GM12878 (cell line): ENCODE results near the gene TK2. TPM values are rescaled to one million over a fixed set of nuclear protein-coding genes. Genes with fewer than 3 reads are reported as not detected.

Experiments used
- ATAC-seq: fragments of 200-7000 bp; cut with Tn5 transposase; 3 replicates; pipeline ENCODE4 v1.9.1; 2020; ENCODE audit warnings: mild to moderate bottlenecking, moderate library complexity
- BruUV-seq: library from RNA; stranded (reverse); fragments of 400-500 nt; replicated peaks from 2 replicates; lab custom pipeline; 2021; lab: Mats Ljungman, UMichigan
- CTCF ChIA-PET: fragments of 300-600 bp; sonication (Branson Sonifier 250); formaldehyde crosslinking; extraction: SDS; loops from one replicate; lab custom pipeline; 2021; ENCODE audit warnings: inconsistent platforms; lab: Yijun Ruan, JAX
- POLR2A ChIA-PET: fragments of 350-600 bp; formaldehyde crosslinking; extraction: SDS; loops from one replicate; lab custom pipeline; 2021; ENCODE audit warnings: inconsistent platforms; lab: Charles Lee
- RAD21 ChIA-PET: fragments of 300-600 bp; sonication (Branson Sonifier 250); formaldehyde crosslinking; loops from one replicate; lab custom pipeline; 2023; ENCODE audit warnings: antibody characterized with exemption; ENCODE audit not compliant: unreplicated experiment; lab: Charles Lee
- SMC1A ChIA-PET: fragments of 300-600 bp; sonication (Branson Sonifier 250); formaldehyde crosslinking; loops from one replicate; lab custom pipeline; 2023; ENCODE audit not compliant: unreplicated experiment, uncharacterized antibody; lab: Charles Lee
- DNase-seq: peaks from one replicate; pipeline ENCODE4 v3.0.0-alpha.2; 2011; ENCODE audit warnings: low read depth, low spot score
- FAIRE-seq: peaks from 3 replicates; lab custom pipeline; 2011; peaks lifted over from hg19 to GRCh38; lab: Jason Lieb, UNC
- H2AFZ ChIP-seq: 2 replicates; pipeline ENCODE4 v1.6.0; 2011; ENCODE audit warnings: low read depth, low read length, control low read depth; ENCODE audit not compliant: control insufficient read depth
- H3K27ac ChIP-seq: 2 replicates; pipeline ENCODE4 v1.5.1; 2011; ENCODE audit warnings: control low read depth; ENCODE audit not compliant: control insufficient read depth, insufficient read depth
- H3K27me3 ChIP-seq, 2 experiments: replicated peaks in 1 of 2; 2 replicates each; pipeline versions ENCODE4 v1.6.0 to v1.6.1; 2011; ENCODE audit warnings: low read length in 1 of 2; ENCODE audit not compliant: control insufficient read depth in 2 of 2, insufficient read depth in 2 of 2
- H3K36me3 ChIP-seq, 2 experiments: 2 replicates each; pipeline ENCODE4 v1.5.1; 2011; ENCODE audit warnings: low read length in 1 of 2; ENCODE audit not compliant: control insufficient read depth in 2 of 2, insufficient read depth in 2 of 2
- H3K4me1 ChIP-seq: 2 replicates; pipeline ENCODE4 v1.6.1; 2011; ENCODE audit warnings: mild to moderate bottlenecking, low read length, moderate library complexity, mixed read lengths; ENCODE audit not compliant: control insufficient read depth, insufficient read depth
- H3K4me2 ChIP-seq: 2 replicates; pipeline ENCODE4 v1.6.0; 2011; ENCODE audit warnings: control low read depth; ENCODE audit not compliant: control insufficient read depth, insufficient read depth
- H3K4me3 ChIP-seq: fragments of 200-600 bp; sonication (generic); 2 replicates; pipeline ENCODE4 v1.5.1; 2016
- H3K79me2 ChIP-seq: 2 replicates; pipeline ENCODE4 v1.6.0; 2011; ENCODE audit warnings: low read length; ENCODE audit not compliant: control insufficient read depth, insufficient read depth
- H3K9ac ChIP-seq: 2 replicates; pipeline ENCODE4 v1.8.0; 2011; ENCODE audit warnings: low read length, control low read depth, mixed read lengths; ENCODE audit not compliant: control insufficient read depth, insufficient read depth
- H3K9me3 ChIP-seq: replicated peaks from 3 replicates; pipeline ENCODE4 v1.5.1; 2011; ENCODE audit warnings: mild to moderate bottlenecking, low read length; ENCODE audit not compliant: control insufficient read depth, insufficient read depth
- H4K20me1 ChIP-seq: 2 replicates; pipeline ENCODE4 v1.6.0; 2011; ENCODE audit not compliant: control insufficient read depth, insufficient read depth
- ATF3 ChIP-seq: IDR thresholded peaks from 2 replicates; pipeline ENCODE4 v1.6.1; 2011; ENCODE audit warnings: low read depth, mild to moderate bottlenecking, low read length, moderate library complexity, borderline replicate concordance; ENCODE audit errors: extremely low read depth
- BCL11A ChIP-seq: IDR thresholded peaks from 2 replicates; pipeline ENCODE4 v1.6.1; 2011; ENCODE audit warnings: low read depth, low read length
- CEBPB ChIP-seq, 2 experiments: fragments of 150-350 bp in 1 of 2; IDR thresholded peaks; 2 replicates each; pipeline ENCODE4 v1.6.1; 2012 to 2014; ENCODE audit warnings: low read depth in 2 of 2, low read length in 2 of 2, borderline replicate concordance in 1 of 2, inconsistent platforms in 1 of 2
- CTCF ChIP-seq, 3 experiments: IDR thresholded peaks in 2 of 3; conservative IDR thresholded peaks in 1 of 3; 2 replicates each; pipeline ENCODE4 v1.5.1; 2011; ENCODE audit warnings: low read depth in 3 of 3, low read length in 3 of 3, mild to moderate bottlenecking in 3 of 3, control low read depth in 2 of 3, moderate library complexity in 2 of 3, inconsistent platforms in 1 of 3, mixed read lengths in 1 of 3; ENCODE audit not compliant: control insufficient read depth in 2 of 3, insufficient read depth in 1 of 3; ENCODE audit errors: extremely low read depth in 1 of 3
- E2F8 ChIP-seq: fragments of 450-650 bp; IDR thresholded peaks from 2 replicates; pipeline ENCODE4 v1.6.1; 2018; ENCODE audit warnings: mild to moderate bottlenecking, low read depth, moderate library complexity; ENCODE audit not compliant: partially characterized antibody
- HDGF ChIP-seq: fragments of 450-650 bp; IDR thresholded peaks from 2 replicates; pipeline ENCODE4 v1.6.1; 2016; ENCODE audit warnings: antibody characterized with exemption
- KAT2A ChIP-seq: conservative IDR thresholded peaks from 2 replicates; pipeline ENCODE4 v1.6.1; 2011; ENCODE audit warnings: low read depth, low read length; ENCODE audit not compliant: control insufficient read depth
- POU2F2 ChIP-seq: IDR thresholded peaks from 3 replicates; pipeline ENCODE4 v1.6.1; 2011; ENCODE audit warnings: low read depth, mild to moderate bottlenecking, low read length, borderline replicate concordance
- RBBP5 ChIP-seq: fragments of 200-600 bp; sonication (generic); conservative IDR thresholded peaks from 2 replicates; pipeline ENCODE4 v1.6.1; 2016
- SIX5 ChIP-seq: IDR thresholded peaks from 2 replicates; pipeline ENCODE4 v1.6.1; 2011; ENCODE audit warnings: mild to moderate bottlenecking, low read depth, low read length, moderate library complexity; ENCODE audit not compliant: severe bottlenecking
- SKIL ChIP-seq: fragments of 450-650 bp; IDR thresholded peaks from 2 replicates; pipeline ENCODE4 v1.6.1; 2017; ENCODE audit warnings: mild to moderate bottlenecking, low read depth, inconsistent platforms; ENCODE audit not compliant: poor library complexity, severe bottlenecking
- SMAD5 ChIP-seq: IDR thresholded peaks from 2 replicates; pipeline ENCODE4 v1.6.1; 2016; ENCODE audit warnings: antibody characterized with exemption, low read depth
- SRF ChIP-seq, 2 experiments: IDR thresholded peaks; 2 replicates each; pipeline ENCODE4 v1.6.1; 2011; ENCODE audit warnings: low read depth in 2 of 2, low read length in 2 of 2, mild to moderate bottlenecking in 1 of 2, moderate library complexity in 1 of 2
- ZNF384 ChIP-seq: IDR thresholded peaks from 2 replicates; pipeline ENCODE4 v1.6.1; 2012; ENCODE audit warnings: low read depth, mild to moderate bottlenecking, low read length, improper control_type of control experiment, borderline replicate concordance
- WGBS: methylation state at CpG from one replicate; pipeline ENCODE4 v1.1.6; 2016; ENCODE audit warnings: low lambda C conversion rate; ENCODE audit not compliant: insufficient replicate concordance, insufficient coverage; ENCODE audit errors: missing lambda C conversion rate; 5-methylcytosine and 5-hydroxymethylcytosine counted together
- in situ Hi-C: fragments of 300-500 bp; cut with MboI; formaldehyde crosslinking; loops from 9 replicates; pipeline ENCODE4 v1.14.3; 2018; ENCODE audit warnings: mixed read lengths
- intact Hi-C: fragments of 100-400 bp; cut with micrococcal nuclease; formaldehyde crosslinking; loops from one replicate; pipeline ENCODE4 v1.14.2; 2022; ENCODE audit not compliant: unreplicated experiment
- polyA plus RNA-seq, 11 experiments: library from polyadenylated mRNA; depleted of rRNA in 4 of 11; unstranded in 6 of 11; stranded (reverse) in 5 of 11; fragments of >200 nt; fragmentation: Nextera tagmentation in 4 of 11; fragmentation: Illumina TruSeq in 1 of 11; extraction: Ambion mirVana in 4 of 11; extraction: Trizol in 1 of 11; gene quantifications; 1 replicate in 1 of 11; 2 replicates in 10 of 11; pipeline versions ENCODE4 v1.2.1 to v1.2.3, GENCODE V29; 2011 to 2016; ENCODE audit warnings: inconsistent platforms in 2 of 11, missing spikeins in 2 of 11, low read depth in 1 of 11
- total RNA-seq, 4 experiments: library from RNA; depleted of rRNA in 3 of 4; stranded (reverse); fragments of >200 nt in 3 of 4; fragmentation: Illumina TruSeq in 1 of 4; extraction: Trizol in 1 of 4; gene quantifications; 2 replicates each; pipeline versions ENCODE4 v1.2.1 to v1.2.3, GENCODE V29; 2013 to 2021

Gene TK2
- total and polyA plus RNA-seq, 10 of the 15 experiments (the other 5 are each of a cell fraction or from before 2014, with no cell fraction given): 1.3 to 12.4 (median 3.0) TPM

GRCh38 chr16:66542396-66542795 lies 7.5 kb downstream of the TK2 start:
- Histone ChIP-seq H3K9me3 (no peaks in the 10 kb centered on the region), H3K4me1 (peaks cover 9% of the 10 kb centered on the region), H3K36me3 (no peaks in the 10 kb centered on the region)
- TF ChIP-seq SRF (IDR thresholded peaks at IDR 0.05; ENCODE audit: low read depth in 2 of 2, low read length in 2 of 2) (no peak), CEBPB (IDR thresholded peaks at IDR 0.05; ENCODE audit: borderline replicate concordance in 1 of 2, low read depth in 2 of 2, low read length in 2 of 2) (no peak), ZNF384 (no peak), HDGF (no peak), POU2F2 (no peak), KAT2A (no peak), E2F8 (no peak), RBBP5 (no peak), SIX5 (no peak), SKIL (no peak), SMAD5 (no peak), CTCF (IDR thresholded peaks at IDR 0.05 in 2 of 3, conservative IDR thresholded peaks at IDR 0.05 in 1 of 3; ENCODE audit: control insufficient read depth in 2 of 3, extremely low read depth in 1 of 3, insufficient read depth in 1 of 3, low read depth in 3 of 3, low read length in 3 of 3) (no peak), ATF3 (no peak), BCL11A (no peak)
- TF ChIP-seq, all 136 proteins: peak for 0
- Histone ChIP-seq H4K20me1 (no peaks in the 10 kb centered on the region), H3K4me3 (no peak overlapping the region), H3K4me2 (no peak overlapping the region), H3K9ac (no peak overlapping the region), H3K79me2 (no peaks in the 10 kb centered on the region), H3K27ac (no peak overlapping the region), H3K27me3 (no peaks in the 10 kb centered on the region), H2AFZ (no peak overlapping the region)
- 55% methylated on average over 3 of the region's 3 CpGs for WGBS
- CTCF ChIA-PET: interaction anchor here (2.4 to 3.6 kb wide), 3 partner anchors 9 to 33 kb away, joined by 7 to 12 read pairs (median 11); partner anchors contain the start of gene CKLF
- in situ Hi-C loops: loop anchor here (25.0 kb wide), 1 partner anchor 495 kb away; the partner anchor contains the start of gene CBFB
- DNase-seq: no peak
- no peak for FAIRE-seq
- RAD21 ChIA-PET: interaction anchor here (1.8 kb wide), 1 partner anchor 19 kb away, joined by 8 read pairs; no protein-coding TSS in a partner anchor
- POLR2A ChIA-PET: interaction anchor here (1.4 to 2.2 kb wide), 2 partner anchors 10 to 20 kb away, joined by 3 to 5 read pairs; partner anchors contain the start of gene CKLF
- SMC1A ChIA-PET: interaction anchor here (1.1 to 5.3 kb wide), 5 partner anchors 10 to 34 kb away, joined by 3 to 19 read pairs (median 6); partner anchors contain the start of gene CKLF
- intact Hi-C loops: no loop called here
- no peak for ATAC-seq
- BruUV-seq: no TSS peak
